GM12874 (cell line): Measurements from ENCODE around the gene SLC5A10.

ENCODE experiments used
- CTCF ChIP-seq: IDR thresholded peaks from 2 replicates; pipeline ENCODE4 v1.5.1; 2011; ENCODE audit warnings: low read depth, mild to moderate bottlenecking, control low read depth, low read length, moderate library complexity; ENCODE audit not compliant: insufficient read depth

The SLC5A10 gene

GRCh38 chr17:18962494-18962815, 10.5 kb downstream of the SLC5A10 start:
- no peak for TF ChIP-seq CTCF

- no peak for TF ChIP-seq CTCF
Measured at GRCh38 chr17:18963126-18964017, 11.4 kb downstream of the SLC5A10 start.

GRCh38 chr17:18964018-18964351, 12.0 kb downstream of the SLC5A10 start:
- TF ChIP-seq CTCF, result no peak

GRCh38 chr17:18964550-18964949, 12.6 kb downstream of the SLC5A10 start:
- no peak for TF ChIP-seq CTCF

- TF ChIP-seq CTCF, result no peak
Measured at GRCh38 chr17:18965530-18966236, 13.7 kb downstream of the SLC5A10 start.

GRCh38 chr17:18966831-18967624, 15.1 kb downstream of the SLC5A10 start:
- TF ChIP-seq CTCF, result no peak

GRCh38 chr17:18967916-18968315, 16.0 kb downstream of the SLC5A10 start:
- TF ChIP-seq CTCF, result no peak
